Neural cell (in vitro differentiated cells): Measurements from ENCODE around the gene LRRFIP2.

ENCODE experiments used
- EP300 ChIP-seq: fragments of 450-650 bp; conservative IDR thresholded peaks from 2 replicates; pipeline ENCODE4 v1.6.1; 2014; ENCODE audit warnings: antibody characterized with exemption, mild to moderate bottlenecking, moderate library complexity; ENCODE audit not compliant: poor library complexity, severe bottlenecking
- TF ChIP-seq, protein P1 (sequence below): fragments of 450-650 bp; IDR thresholded peaks from 2 replicates; pipeline ENCODE4 v1.5.1; 2014; ENCODE audit warnings: antibody characterized with exemption, mild to moderate bottlenecking, moderate library complexity; ENCODE audit not compliant: poor library complexity, severe bottlenecking

DNA sequence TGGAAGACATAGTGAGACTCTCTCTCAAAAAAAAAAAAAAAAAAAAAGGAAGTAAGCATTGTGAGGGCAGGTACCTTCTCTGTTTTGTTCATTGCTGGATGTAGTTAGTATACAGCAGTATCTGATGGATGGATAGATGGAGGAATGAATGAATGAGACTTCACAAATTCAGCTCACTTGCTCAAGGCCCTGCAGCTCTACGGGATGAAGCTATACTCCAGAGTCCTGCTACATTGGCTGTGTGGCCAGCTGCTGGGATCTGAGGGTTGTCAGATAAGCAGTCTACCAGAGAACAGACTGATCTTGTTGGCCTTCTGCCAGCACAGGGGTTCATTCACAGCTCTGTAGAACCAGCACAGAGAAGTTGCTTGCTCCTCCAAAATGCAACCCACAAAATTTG, 146.1 kb downstream of the LRRFIP2 start:
- TF ChIP-seq, protein P1, sequence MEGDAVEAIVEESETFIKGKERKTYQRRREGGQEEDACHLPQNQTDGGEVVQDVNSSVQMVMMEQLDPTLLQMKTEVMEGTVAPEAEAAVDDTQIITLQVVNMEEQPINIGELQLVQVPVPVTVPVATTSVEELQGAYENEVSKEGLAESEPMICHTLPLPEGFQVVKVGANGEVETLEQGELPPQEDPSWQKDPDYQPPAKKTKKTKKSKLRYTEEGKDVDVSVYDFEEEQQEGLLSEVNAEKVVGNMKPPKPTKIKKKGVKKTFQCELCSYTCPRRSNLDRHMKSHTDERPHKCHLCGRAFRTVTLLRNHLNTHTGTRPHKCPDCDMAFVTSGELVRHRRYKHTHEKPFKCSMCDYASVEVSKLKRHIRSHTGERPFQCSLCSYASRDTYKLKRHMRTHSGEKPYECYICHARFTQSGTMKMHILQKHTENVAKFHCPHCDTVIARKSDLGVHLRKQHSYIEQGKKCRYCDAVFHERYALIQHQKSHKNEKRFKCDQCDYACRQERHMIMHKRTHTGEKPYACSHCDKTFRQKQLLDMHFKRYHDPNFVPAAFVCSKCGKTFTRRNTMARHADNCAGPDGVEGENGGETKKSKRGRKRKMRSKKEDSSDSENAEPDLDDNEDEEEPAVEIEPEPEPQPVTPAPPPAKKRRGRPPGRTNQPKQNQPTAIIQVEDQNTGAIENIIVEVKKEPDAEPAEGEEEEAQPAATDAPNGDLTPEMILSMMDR = no peak
- no peak for TF ChIP-seq EP300
